Measurements from ENCODE around the gene B3GNT9.
"Not testable (repeated sequence)": the region's sequence is repeated elsewhere in the genome, so short reads cannot be mapped to it uniquely, and the experiment has no call there.

Gene B3GNT9

GRCh38 chr16:67149276-67150046, 1.3 kb downstream of the B3GNT9 start:
- no peak for DNase-seq

GRCh38 chr16:67148656-67149275, 2.0 kb downstream of the B3GNT9 start:
- no peak for DNase-seq

DNA sequence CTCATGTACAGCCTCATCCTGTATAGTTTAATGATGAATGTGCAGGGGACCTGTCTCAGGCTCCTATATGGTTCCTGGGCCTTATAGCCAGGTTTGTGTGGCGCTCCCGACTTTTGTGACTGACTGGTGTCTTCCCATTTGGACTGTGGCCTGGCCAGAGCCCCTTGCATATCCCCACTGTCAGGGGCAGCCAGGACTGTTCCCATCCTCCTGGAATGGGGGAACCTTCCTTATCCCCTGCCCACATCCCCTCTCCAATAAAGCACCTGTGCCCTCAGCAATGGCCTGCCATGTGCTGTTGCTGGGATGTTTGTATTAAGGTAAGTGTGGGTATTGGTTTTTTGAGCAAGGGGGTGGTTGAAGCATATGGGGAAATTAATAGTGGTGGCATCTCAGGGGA, 2.6 kb downstream of the B3GNT9 start:
- no peak for DNase-seq

DNA sequence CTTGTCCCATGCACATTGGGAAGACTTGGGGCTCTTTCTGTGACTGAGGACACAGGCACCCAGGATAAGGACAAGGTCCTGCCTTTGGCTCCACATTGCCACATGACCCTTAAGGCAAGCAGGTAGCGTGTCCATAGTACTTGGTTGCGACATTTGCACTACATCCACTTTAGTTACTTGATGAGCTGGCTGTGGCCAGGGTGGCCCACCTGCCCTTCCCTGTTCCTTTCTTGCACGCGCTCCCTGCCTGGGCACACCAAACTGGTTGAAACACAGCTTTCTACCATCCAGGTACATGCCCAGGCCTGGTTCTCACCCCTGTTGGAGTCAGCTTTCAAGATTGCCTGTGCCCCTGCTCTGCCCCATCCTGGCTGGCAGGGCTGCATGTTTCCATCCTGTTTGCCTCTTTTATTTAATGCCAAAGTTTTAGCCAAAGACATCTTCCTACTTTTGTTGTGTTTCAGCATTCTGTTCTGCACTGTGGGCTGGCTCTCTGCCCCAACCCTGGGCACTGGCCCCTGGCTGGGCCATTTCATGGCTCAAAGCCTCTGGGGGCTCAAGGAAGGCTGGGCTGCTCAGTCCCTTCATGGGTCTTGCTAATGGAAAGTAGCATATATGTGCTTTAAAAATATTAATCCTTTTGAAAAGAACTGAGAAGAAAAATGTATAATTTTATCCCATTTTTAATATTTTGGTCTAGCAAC, 3.2 kb downstream of the B3GNT9 start:
- no peak for DNase-seq

GRCh38 chr16:67146523-67147357, 4.1 kb downstream of the B3GNT9 start:
- no peak for DNase-seq

- no peak for DNase-seq
These were observed 5.1 kb downstream of the B3GNT9 start for GRCh38 chr16:67145746-67146145.

- DNase-seq: no peak
These were observed 5.9 kb downstream of the B3GNT9 start for GRCh38 chr16:67144943-67145342.

GRCh38 chr16:67142342-67142741, 8.5 kb downstream of the B3GNT9 start:
- DNase-seq: no peak

GRCh38 chr16:67141391-67141790, 9.4 kb downstream of the B3GNT9 start:
- DNase-seq: no peak

DNA sequence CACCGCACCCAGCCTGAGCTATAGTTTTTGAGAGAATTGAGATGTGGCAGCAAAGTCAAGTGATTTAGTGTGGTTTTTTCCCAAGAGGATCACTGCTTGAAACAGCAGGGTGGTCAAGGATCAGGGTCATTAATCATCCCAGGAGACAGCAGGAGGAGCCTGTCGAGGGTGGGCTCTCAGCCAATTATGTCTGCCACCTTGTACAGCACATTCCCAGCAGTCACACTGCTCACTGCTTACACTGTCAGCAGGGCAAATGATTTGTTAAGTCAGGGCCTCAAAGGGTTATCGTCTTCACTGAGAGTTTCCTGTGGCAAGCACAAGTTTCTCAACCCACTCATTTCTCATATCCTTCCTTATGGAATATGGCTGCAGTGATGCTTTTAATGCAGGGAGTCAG, 13.2 kb downstream of the B3GNT9 start:
- DNase-seq: no peak

DNA sequence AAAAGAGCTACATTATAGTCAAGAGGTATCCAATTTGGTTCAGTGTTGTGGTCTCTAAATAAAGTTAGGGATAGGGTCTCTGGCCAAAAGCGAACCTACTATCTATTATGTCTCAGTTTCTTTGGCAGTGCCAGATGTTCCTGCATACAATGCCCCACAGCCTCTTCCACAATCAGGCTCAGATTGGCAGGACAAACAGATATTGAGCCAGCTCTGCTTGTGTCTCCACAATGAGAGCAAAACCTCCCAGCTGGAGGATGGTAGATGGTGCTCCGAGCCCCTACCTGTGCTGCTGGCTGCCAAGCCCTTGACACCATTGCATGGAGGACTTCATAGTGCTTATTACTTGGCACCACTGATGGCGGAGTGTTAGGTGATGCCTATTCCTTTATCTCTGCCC, 21.4 kb downstream of the B3GNT9 start:
- no peak for DNase-seq

- no peak for DNase-seq
These were observed 21.9 kb downstream of the B3GNT9 start for GRCh38 chr16:67128887-67129286.

- no peak for DNase-seq
These were observed 22.4 kb downstream of the B3GNT9 start for GRCh38 chr16:67128417-67128816.

GRCh38 chr16:67122799-67123198, 28.0 kb downstream of the B3GNT9 start:
- DNase-seq: not testable (repeated sequence)

GRCh38 chr16:67120025-67120424, 30.8 kb downstream of the B3GNT9 start:
- DNase-seq: no peak

- DNase-seq: no peak
These were observed 33.1 kb downstream of the B3GNT9 start for GRCh38 chr16:67117716-67118115.

DNA sequence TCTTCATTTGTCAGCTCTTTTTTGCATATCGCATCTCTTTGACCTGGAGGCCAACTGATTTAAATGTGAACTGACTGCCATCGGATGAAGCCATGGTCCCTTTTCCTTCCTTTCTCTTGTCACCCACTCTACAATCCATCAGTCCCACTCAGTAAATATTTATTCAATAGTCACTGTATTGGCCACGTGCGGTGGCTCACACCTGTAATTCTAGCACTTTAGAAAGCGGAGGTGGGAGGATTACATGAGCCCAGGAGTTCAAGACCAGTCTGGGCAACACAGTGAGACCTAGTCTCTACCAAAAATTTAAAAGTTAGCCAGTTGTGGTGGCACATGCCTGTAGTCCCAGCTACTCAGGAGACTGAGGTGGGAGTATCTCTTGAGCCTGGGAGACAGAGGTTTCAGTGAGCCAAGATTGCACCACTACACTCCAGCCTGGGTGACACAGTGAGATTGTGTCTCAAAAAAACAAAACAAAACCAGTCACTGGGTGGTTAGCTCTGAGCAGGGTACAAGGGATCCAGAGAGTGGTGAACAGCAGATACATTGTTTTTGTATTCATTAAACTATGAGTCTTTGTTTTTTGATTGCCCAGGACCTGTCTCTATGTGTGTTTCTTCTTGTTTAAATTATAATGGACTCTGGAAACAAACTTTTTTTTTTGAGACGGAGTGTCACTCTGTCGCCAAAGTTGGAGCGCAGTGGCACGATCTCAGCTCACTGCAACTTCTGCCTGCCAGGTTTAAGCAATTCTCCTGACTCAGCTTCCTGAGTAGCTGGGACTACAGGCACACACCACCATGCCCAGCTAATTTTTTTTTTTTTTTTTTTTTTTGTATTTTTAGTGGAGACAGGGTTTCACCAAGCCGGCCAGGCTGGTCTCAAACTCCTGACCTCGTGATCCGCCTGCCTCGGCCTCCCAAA, 34.1 kb downstream of the B3GNT9 start:
- DNase-seq: no peak

DNA sequence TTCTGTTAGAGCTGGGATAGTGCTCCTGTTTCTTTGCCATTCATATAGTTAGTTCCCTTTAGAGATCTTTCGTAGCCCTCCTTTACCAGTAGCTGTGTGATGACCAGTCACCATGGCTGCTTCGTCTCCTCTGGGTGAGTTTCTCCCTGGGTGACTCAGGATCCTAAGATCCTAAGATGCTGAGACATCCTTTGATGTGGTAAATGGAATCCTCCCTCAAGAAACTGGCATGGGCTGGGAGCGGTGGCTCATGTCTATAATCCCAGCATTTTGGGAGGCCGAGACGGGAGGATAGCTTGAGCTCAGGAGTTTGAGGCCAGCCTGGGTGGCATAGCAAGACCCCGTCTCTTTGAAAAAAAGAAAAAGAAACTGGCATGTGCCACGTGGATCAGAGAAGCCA, 35.2 kb downstream of the B3GNT9 start:
- DNase-seq: no peak

DNA sequence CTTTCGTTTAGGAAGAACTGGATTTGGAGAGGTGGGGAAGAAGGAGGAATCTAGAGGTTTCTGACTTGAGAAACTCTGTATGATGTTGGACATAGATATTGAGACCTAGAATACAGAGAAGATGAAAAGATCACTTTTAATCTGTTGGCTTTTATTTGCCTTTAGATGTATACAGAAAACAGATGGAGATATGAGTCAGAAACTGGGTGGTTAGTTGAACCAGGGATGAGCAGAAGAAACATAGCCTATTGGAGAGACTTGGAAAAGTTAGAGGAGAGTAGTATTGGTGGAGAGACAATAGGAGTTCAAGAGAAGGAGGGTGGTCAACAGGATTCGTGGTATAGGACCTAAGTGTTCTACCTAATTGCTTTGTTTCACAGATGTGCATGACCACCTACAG, 36.0 kb downstream of the B3GNT9 start:
- no peak for DNase-seq

- DNase-seq: no peak
These were observed 38.0 kb downstream of the B3GNT9 start for GRCh38 chr16:67112591-67113399.

GRCh38 chr16:67111951-67112444, 38.8 kb downstream of the B3GNT9 start:
- no peak for DNase-seq
